Measurements from ENCODE around the gene CLIP1.

- TF ChIP-seq RAD21 (IDR thresholded peaks at IDR 0.05 in 1 of 2, conservative IDR thresholded peaks at IDR 0.05 in 1 of 2; ENCODE audit: low read depth in 2 of 2, low read length in 2 of 2): no peak
- TF ChIP-seq SIX5 (IDR thresholded peaks at IDR 0.05; ENCODE audit: low read depth, low read length): no peak
- TF ChIP-seq ZNF274 (IDR thresholded peaks at IDR 0.05; ENCODE audit: borderline replicate concordance, extremely low read depth, low read length): no peak
Measured at GRCh38 chr12:122454739-122455138, 32.3 kb upstream of the CLIP1 start.

Data from H1 (cell line).